Central memory CD8-positive, alpha-beta T cell (primary cell): ENCODE data around the gene MUS81.

Experiments
- ATAC-seq: fragments of 150-1000 bp; cut with Tn5 transposase; replicated peaks from 2 replicates; pipeline ENCODE4 v1.10.0; 2022; ENCODE audit warnings: mild to moderate bottlenecking, moderate FRiP score, moderate number of reproducible peaks; ENCODE audit not compliant: poor library complexity, severe bottlenecking; ENCODE audit errors: extremely low read depth
- DNase-seq, 2 donors: peaks; one replicate each; pipeline ENCODE4 v3.0.0; 2021; ENCODE audit warnings: low spot score in 2 of 2
- H3K27ac Mint-ChIP-seq: one replicate; pipeline ENCODE4 v1.8.0; 2022; ENCODE audit warnings: low read depth, mild to moderate bottlenecking, moderate library complexity, mixed read lengths
- H3K27me3 Mint-ChIP-seq: one replicate; pipeline ENCODE4 v1.8.0; 2022; ENCODE audit warnings: mixed read lengths
- H3K36me3 Mint-ChIP-seq: one replicate; pipeline ENCODE4 v1.8.0; 2022; ENCODE audit warnings: mild to moderate bottlenecking, moderate library complexity, mixed read lengths; ENCODE audit not compliant: insufficient read depth
- H3K4me1 Mint-ChIP-seq: one replicate; pipeline ENCODE4 v1.8.0; 2022; ENCODE audit warnings: mixed read lengths
- H3K4me3 Mint-ChIP-seq: one replicate; pipeline ENCODE4 v1.8.0; 2022; ENCODE audit warnings: mild to moderate bottlenecking, moderate library complexity, mixed read lengths
- H3K9me3 Mint-ChIP-seq: one replicate; pipeline ENCODE4 v1.8.0; 2022; ENCODE audit warnings: mixed read lengths

The MUS81 gene

GRCh38 chr11:65915101-65915820, 55.0 kb downstream of the MUS81 start:
- DNase-seq, result no peak
- Mint-ChIP-seq H3K27me3 (peaks cover 8% of the 10 kb centered on the region), H3K36me3 (peaks cover 12% of the 10 kb centered on the region), H3K27ac (peak overlapping the region; percentile 67), H3K9me3 (no peaks in the 10 kb centered on the region), H3K4me3 (peak overlapping the region; percentile 40), H3K4me1 (peaks cover 31% of the 10 kb centered on the region)
- no peak for ATAC-seq

GRCh38 chr11:65915821-65916251, 55.6 kb downstream of the MUS81 start:
- peaks cover 33% of the 10 kb centered on the region for H3K4me1 Mint-ChIP-seq
- no peak overlapping the region for H3K27ac Mint-ChIP-seq
- H3K9me3 Mint-ChIP-seq, result no peaks in the 10 kb centered on the region
- H3K36me3 Mint-ChIP-seq, result peaks cover 13% of the 10 kb centered on the region
- DNase-seq (no peak), ATAC-seq (no peak)
- peaks cover 8% of the 10 kb centered on the region for H3K27me3 Mint-ChIP-seq
- H3K4me3 Mint-ChIP-seq, result peak overlapping the region; percentile 91
